HepG2 (cell line): ENCODE data around the gene SLN. TPM values are rescaled to one million over a fixed set of nuclear protein-coding genes. Genes with fewer than 3 reads are reported as not detected.

ENCODE experiments used
- ATAC-seq: fragments of 200-7000 bp; cut with Tn5 transposase; 3 replicates; pipeline ENCODE4 v1.9.1; 2020; ENCODE audit warnings: mild to moderate bottlenecking, moderate library complexity
- BruUV-seq: library from RNA; stranded (reverse); fragments of 400-500 nt; replicated peaks from 2 replicates; lab custom pipeline; 2021; lab: Mats Ljungman, UMichigan
- CTCF ChIA-PET: fragments of 300-600 bp; formaldehyde crosslinking; extraction: SDS; loops from one replicate; lab custom pipeline; 2021; ENCODE audit warnings: low total read pairs, inconsistent platforms, low intra/inter-chr PET ratio; lab: Yijun Ruan, JAX
- POLR2A ChIA-PET: fragments of 350-600 bp; sonication (Branson Sonifier 250); formaldehyde crosslinking; loops from one replicate; lab custom pipeline; 2020; ENCODE audit warnings: antibody characterized with exemption, inconsistent platforms; lab: Yijun Ruan, JAX
- DNase-seq: peaks from one replicate; pipeline ENCODE4 v3.0.0-alpha.2; 2015; ENCODE audit warnings: low spot score
- FAIRE-seq: peaks from 3 replicates; lab custom pipeline; 2011; peaks lifted over from hg19 to GRCh38; lab: Jason Lieb, UNC
- H2AFZ ChIP-seq: one replicate; pipeline ENCODE4 v1.6.1; 2011; ENCODE audit warnings: low read length, inconsistent platforms
- H3K27ac ChIP-seq: fragments of 300-600 bp; 3 replicates; pipeline ENCODE4 v1.8.0; 2011; ENCODE audit warnings: mixed run types, mild to moderate bottlenecking, mixed read lengths, low read length, inconsistent platforms; ENCODE audit not compliant: insufficient read depth; ENCODE audit errors: extremely low read length
- H3K27me3 ChIP-seq, 2 experiments: fragments of 200-600 bp in 1 of 2; 2 replicates in 1 of 2; 3 replicates in 1 of 2; pipeline versions ENCODE4 v1.6.0 to v1.8.0; 2011; ENCODE audit warnings: low read length in 2 of 2, mild to moderate bottlenecking in 2 of 2, moderate library complexity in 2 of 2, inconsistent platforms in 1 of 2; ENCODE audit not compliant: insufficient read depth in 2 of 2, control insufficient read depth in 1 of 2
- H3K36me3 ChIP-seq, 2 experiments: fragments of 200-600 bp in 1 of 2; replicated peaks in 1 of 2; 2 replicates in 1 of 2; 3 replicates in 1 of 2; pipeline versions ENCODE4 v1.5.1 to v1.8.0; 2011; ENCODE audit warnings: low read length in 2 of 2, inconsistent platforms in 1 of 2; ENCODE audit not compliant: insufficient read depth in 2 of 2, control insufficient read depth in 1 of 2
- H3K4me1 ChIP-seq: 2 replicates; pipeline ENCODE4 v1.5.1; 2012; ENCODE audit warnings: low read length, inconsistent platforms; ENCODE audit not compliant: insufficient read depth
- H3K4me2 ChIP-seq: 2 replicates; pipeline ENCODE4 v1.6.0; 2011; ENCODE audit warnings: low read depth, low read length, inconsistent platforms
- H3K4me3 ChIP-seq, 3 experiments: fragments of 200-600 bp in 1 of 3; sonication (generic), shearing (Covaris generic) in 1 of 3; replicated peaks in 1 of 3; 2 replicates each; pipeline ENCODE4 v1.5.1; 2011 to 2016; ENCODE audit warnings: low read length in 3 of 3, inconsistent platforms in 2 of 3, low read depth in 2 of 3, mild to moderate bottlenecking in 2 of 3, control low read depth in 1 of 3, mixed read lengths in 1 of 3; ENCODE audit not compliant: insufficient read depth in 1 of 3
- H3K79me2 ChIP-seq: one replicate; pipeline ENCODE4 v1.6.1; 2011; ENCODE audit warnings: low read length, inconsistent platforms; ENCODE audit not compliant: insufficient read depth
- H3K9ac ChIP-seq: 2 replicates; pipeline ENCODE4 v1.6.0; 2011; ENCODE audit warnings: mild to moderate bottlenecking, low read depth, low read length, inconsistent platforms; ENCODE audit not compliant: insufficient read depth
- H3K9me3 ChIP-seq: 2 replicates; pipeline ENCODE4 v1.5.1; 2012; ENCODE audit warnings: mild to moderate bottlenecking, low read length
- H4K20me1 ChIP-seq: 2 replicates; pipeline ENCODE4 v1.6.0; 2011; ENCODE audit warnings: inconsistent platforms, mild to moderate bottlenecking, low read length, moderate library complexity; ENCODE audit not compliant: insufficient read depth
- EHMT2 ChIP-seq: fragments of 200-600 bp; sonication (generic); IDR thresholded peaks from 2 replicates; pipeline ENCODE4 v1.7.0; 2017; ENCODE audit warnings: antibody characterized with exemption, low read depth, low read length, borderline replicate concordance
- LCORL ChIP-seq, 2 experiments: fragments of 450-650 bp in 1 of 2; sonication (generic) in 1 of 2; formaldehyde crosslinking in 1 of 2; IDR thresholded peaks; 2 replicates each; pipeline versions ENCODE4 v1.5.0 to v1.6.1; 2017 to 2020; ENCODE audit warnings: antibody characterized with exemption in 1 of 2, missing genetic modification reagents in 1 of 2
- MAF1 ChIP-seq: sonication (generic); formaldehyde crosslinking; IDR thresholded peaks from 2 replicates; pipeline ENCODE4 v1.5.0; 2020; ENCODE audit warnings: missing genetic modification reagents, borderline replicate concordance
- NR2F1 ChIP-seq, 2 experiments: fragments of 450-650 bp in 1 of 2; formaldehyde crosslinking in 1 of 2; IDR thresholded peaks; 2 replicates each; pipeline versions ENCODE4 v1.5.0 to v1.6.1; 2016 to 2020; ENCODE audit warnings: mild to moderate bottlenecking in 1 of 2, missing compliant biosample characterization in 1 of 2, missing genetic modification reagents in 1 of 2, moderate library complexity in 1 of 2
- RFX3 ChIP-seq: IDR thresholded peaks from 2 replicates; pipeline ENCODE4 v1.6.1; 2016; ENCODE audit warnings: missing biosample characterization, missing genetic modification reagents
- SMC3 ChIP-seq: IDR thresholded peaks from 2 replicates; pipeline ENCODE4 v1.6.1; 2011; ENCODE audit warnings: low read length, improper control_type of control experiment
- TBL1XR1 ChIP-seq: fragments of 150-350 bp; IDR thresholded peaks from 2 replicates; pipeline ENCODE4 v1.6.1; 2014; ENCODE audit warnings: borderline replicate concordance, low read length; ENCODE audit not compliant: partially characterized antibody
- TCF12 ChIP-seq, 2 experiments: fragments of 450-650 bp in 1 of 2; sonication (generic) in 1 of 2; formaldehyde crosslinking in 1 of 2; IDR thresholded peaks; 2 replicates each; pipeline versions ENCODE4 v1.6.1 to v1.8.0; 2017 to 2022; ENCODE audit warnings: antibody characterized with exemption in 1 of 2, mild to moderate bottlenecking in 1 of 2, missing genetic modification reagents in 1 of 2, moderate library complexity in 1 of 2
- ZNF207 ChIP-seq: fragments of 450-650 bp; IDR thresholded peaks from 2 replicates; pipeline ENCODE4 v1.6.1; 2016; ENCODE audit warnings: antibody characterized with exemption, borderline replicate concordance
- ZNF224 ChIP-seq: sonication (generic); formaldehyde crosslinking; IDR thresholded peaks from 2 replicates; pipeline ENCODE4 v1.5.0; 2020; ENCODE audit warnings: mild to moderate bottlenecking, missing genetic modification reagents
- ZNF331 ChIP-seq: sonication (generic); formaldehyde crosslinking; IDR thresholded peaks from 2 replicates; pipeline ENCODE4 v1.4.0; 2020; ENCODE audit warnings: missing genetic modification reagents
- ZNF543 ChIP-seq: sonication (generic); formaldehyde crosslinking; IDR thresholded peaks from 2 replicates; pipeline ENCODE4 v1.4.0; 2020; ENCODE audit warnings: mild to moderate bottlenecking, missing genetic modification reagents
- WGBS: methylation state at CpG from one replicate; pipeline ENCODE4 v1.1.6; 2017; ENCODE audit warnings: low lambda C conversion rate; 5-methylcytosine and 5-hydroxymethylcytosine counted together
- in situ Hi-C: cut with HindIII; loops from 2 replicates; pipeline ENCODE4 v1.10.0; 2017; ENCODE audit warnings: low pct_unique_long_range_greater_than_20kb; ENCODE audit not compliant: extremely low pct_ligation_motif_present
- intact Hi-C: fragments of 100-400 bp; cut with micrococcal nuclease; formaldehyde crosslinking; loops from one replicate; pipeline ENCODE4 v1.10.0; 2022; ENCODE audit not compliant: unreplicated experiment
- polyA plus RNA-seq, 8 experiments: library from polyadenylated mRNA; depleted of rRNA in 3 of 8; stranded (reverse) in 7 of 8; unstranded in 1 of 8; fragments of >200 nt; fragmentation: Illumina TruSeq in 4 of 8; extraction: Trizol in 4 of 8; gene quantifications; 2 replicates each; pipeline versions ENCODE4 v1.2.1 to v1.2.3, GENCODE V29; 2011 to 2016; ENCODE audit warnings: low read depth in 4 of 8, missing spikeins in 1 of 8, mixed read lengths in 1 of 8; ENCODE audit not compliant: insufficient read depth in 1 of 8
- total RNA-seq, 5 experiments: library from RNA; depleted of rRNA; stranded (reverse); fragments of >200 nt; fragmentation: Illumina TruSeq; extraction: Trizol; gene quantifications; 2 replicates each; pipeline ENCODE4 v1.2.3, GENCODE V29; 2016; ENCODE audit warnings: low read depth in 1 of 5
- TF ChIP-seq, protein P1 (sequence below): sonication (generic); formaldehyde crosslinking; IDR thresholded peaks from 2 replicates; pipeline ENCODE4 v1.4.0; 2020; ENCODE audit warnings: missing genetic modification reagents, mild to moderate bottlenecking, borderline replicate concordance
- TF ChIP-seq, protein P2 (sequence below): sonication (generic); formaldehyde crosslinking; IDR thresholded peaks from 2 replicates; pipeline ENCODE4 v1.4.0; 2020; ENCODE audit warnings: missing genetic modification reagents, borderline replicate concordance
- TF ChIP-seq, protein P3 (sequence below): sonication (generic); formaldehyde crosslinking; IDR thresholded peaks from 2 replicates; pipeline ENCODE4 v1.4.0; 2020; ENCODE audit warnings: low read depth, mild to moderate bottlenecking, missing genetic modification reagents

SLN gene
- total and polyA plus RNA-seq, 2 of the 13 experiments (the other 11 are each of a cell fraction or from before 2014, with no cell fraction given) = not detected

DNA sequence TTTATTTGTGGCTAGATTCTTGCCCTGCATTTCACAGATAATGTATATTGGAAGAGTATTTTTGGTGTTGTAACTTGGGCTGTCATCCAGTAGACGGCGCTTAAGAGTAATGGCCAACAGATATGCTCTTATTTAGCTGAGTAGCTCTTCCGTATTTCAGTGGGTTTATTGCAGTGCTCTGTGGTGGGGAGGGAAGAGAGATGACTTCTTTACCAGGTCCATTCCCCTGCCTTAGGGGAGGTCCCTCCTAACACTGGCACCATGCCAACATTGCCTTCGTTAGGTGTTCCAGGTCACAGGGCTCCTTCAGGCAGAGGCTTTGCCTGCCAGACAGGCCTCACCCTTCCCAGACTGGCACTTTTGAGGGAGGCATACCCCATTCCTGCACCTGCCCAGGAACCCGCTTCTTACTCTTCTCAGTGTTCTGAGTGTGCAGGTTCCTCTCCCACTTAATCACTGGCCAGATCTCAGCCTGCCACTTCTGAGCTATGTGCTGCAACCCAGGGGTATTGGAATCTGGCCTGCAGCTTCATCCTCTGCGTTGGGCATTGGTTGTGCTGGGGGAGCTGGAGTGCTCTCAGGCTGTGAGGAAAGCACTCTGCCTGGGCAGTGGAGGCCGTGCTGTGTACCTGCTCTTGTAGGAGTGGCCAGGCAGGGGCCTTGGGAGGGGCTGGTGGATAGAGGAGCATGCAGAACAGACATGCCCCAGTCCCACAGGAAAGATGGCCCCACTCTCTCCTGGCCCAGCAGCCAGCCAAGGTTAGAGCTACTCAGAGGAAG, 29.4 kb upstream of the SLN start:
- in situ Hi-C loops = no loop called here
- TF ChIP-seq, protein P1, sequence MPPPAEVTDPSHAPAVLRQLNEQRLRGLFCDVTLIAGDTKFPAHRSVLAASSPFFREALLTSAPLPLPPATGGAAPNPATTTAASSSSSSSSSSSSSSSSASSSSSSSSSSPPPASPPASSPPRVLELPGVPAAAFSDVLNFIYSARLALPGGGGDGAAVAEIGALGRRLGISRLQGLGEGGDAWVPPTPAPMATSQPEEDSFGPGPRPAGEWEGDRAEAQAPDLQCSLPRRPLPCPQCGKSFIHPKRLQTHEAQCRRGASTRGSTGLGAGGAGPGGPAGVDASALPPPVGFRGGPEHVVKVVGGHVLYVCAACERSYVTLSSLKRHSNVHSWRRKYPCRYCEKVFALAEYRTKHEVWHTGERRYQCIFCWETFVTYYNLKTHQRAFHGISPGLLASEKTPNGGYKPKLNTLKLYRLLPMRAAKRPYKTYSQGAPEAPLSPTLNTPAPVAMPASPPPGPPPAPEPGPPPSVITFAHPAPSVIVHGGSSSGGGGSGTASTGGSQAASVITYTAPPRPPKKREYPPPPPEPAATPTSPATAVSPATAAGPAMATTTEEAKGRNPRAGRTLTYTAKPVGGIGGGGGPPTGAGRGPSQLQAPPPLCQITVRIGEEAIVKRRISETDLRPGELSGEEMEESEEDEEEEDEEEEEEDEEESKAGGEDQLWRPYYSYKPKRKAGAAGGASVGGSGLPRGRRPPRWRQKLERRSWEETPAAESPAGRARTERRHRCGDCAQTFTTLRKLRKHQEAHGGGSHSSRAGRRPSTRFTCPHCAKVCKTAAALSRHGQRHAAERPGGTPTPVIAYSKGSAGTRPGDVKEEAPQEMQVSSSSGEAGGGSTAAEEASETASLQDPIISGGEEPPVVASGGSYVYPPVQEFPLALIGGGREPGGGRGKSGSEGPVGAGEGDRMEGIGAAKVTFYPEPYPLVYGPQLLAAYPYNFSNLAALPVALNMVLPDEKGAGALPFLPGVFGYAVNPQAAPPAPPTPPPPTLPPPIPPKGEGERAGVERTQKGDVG (CRISPR knock-in tag) = no peak
- TF ChIP-seq RFX3 (CRISPR knock-in tag) = no peak
- TF ChIP-seq LCORL (IDR thresholded peaks at IDR 0.05) = peak; percentile 80
- no peak for TF ChIP-seq LCORL (CRISPR knock-in tag; IDR thresholded peaks at IDR 0.05)
- TF ChIP-seq SMC3 = peak; percentile 62
- TF ChIP-seq, protein P2, sequence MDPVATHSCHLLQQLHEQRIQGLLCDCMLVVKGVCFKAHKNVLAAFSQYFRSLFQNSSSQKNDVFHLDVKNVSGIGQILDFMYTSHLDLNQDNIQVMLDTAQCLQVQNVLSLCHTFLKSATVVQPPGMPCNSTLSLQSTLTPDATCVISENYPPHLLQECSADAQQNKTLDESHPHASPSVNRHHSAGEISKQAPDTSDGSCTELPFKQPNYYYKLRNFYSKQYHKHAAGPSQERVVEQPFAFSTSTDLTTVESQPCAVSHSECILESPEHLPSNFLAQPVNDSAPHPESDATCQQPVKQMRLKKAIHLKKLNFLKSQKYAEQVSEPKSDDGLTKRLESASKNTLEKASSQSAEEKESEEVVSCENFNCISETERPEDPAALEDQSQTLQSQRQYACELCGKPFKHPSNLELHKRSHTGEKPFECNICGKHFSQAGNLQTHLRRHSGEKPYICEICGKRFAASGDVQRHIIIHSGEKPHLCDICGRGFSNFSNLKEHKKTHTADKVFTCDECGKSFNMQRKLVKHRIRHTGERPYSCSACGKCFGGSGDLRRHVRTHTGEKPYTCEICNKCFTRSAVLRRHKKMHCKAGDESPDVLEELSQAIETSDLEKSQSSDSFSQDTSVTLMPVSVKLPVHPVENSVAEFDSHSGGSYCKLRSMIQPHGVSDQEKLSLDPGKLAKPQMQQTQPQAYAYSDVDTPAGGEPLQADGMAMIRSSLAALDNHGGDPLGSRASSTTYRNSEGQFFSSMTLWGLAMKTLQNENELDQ = no peak
- no peak for TF ChIP-seq TCF12 (IDR thresholded peaks at IDR 0.05)
- TF ChIP-seq TCF12 (CRISPR knock-in tag; IDR thresholded peaks at IDR 0.05) = no peak
- no peak for TF ChIP-seq EHMT2
- no peak for TF ChIP-seq ZNF224
- no peak for TF ChIP-seq ZNF331 (CRISPR knock-in tag)
- no peak for TF ChIP-seq NR2F1 (CRISPR knock-in tag; IDR thresholded peaks at IDR 0.05)
- TF ChIP-seq, protein P3, sequence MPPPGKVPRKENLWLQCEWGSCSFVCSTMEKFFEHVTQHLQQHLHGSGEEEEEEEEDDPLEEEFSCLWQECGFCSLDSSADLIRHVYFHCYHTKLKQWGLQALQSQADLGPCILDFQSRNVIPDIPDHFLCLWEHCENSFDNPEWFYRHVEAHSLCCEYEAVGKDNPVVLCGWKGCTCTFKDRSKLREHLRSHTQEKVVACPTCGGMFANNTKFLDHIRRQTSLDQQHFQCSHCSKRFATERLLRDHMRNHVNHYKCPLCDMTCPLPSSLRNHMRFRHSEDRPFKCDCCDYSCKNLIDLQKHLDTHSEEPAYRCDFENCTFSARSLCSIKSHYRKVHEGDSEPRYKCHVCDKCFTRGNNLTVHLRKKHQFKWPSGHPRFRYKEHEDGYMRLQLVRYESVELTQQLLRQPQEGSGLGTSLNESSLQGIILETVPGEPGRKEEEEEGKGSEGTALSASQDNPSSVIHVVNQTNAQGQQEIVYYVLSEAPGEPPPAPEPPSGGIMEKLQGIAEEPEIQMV (CRISPR knock-in tag) = no peak
- no peak for TF ChIP-seq TBL1XR1
- no peak for TF ChIP-seq ZNF543 (CRISPR knock-in tag)
- TF ChIP-seq ZNF207 = no peak
- no peak for TF ChIP-seq MAF1 (CRISPR knock-in tag)

More for the DNA sequence above, 29.4 kb upstream of the SLN start:
- POLR2A ChIA-PET = no interaction called here
- 27% methylated on average over 6 of the region's 7 CpGs for WGBS
- BruUV-seq = no TSS peak
- no peak overlapping the region for H2AFZ ChIP-seq
- intact Hi-C loops = loop anchor here (1.0 kb wide), 1 partner anchor 157 kb away; no protein-coding TSS in a partner anchor
- H4K20me1 ChIP-seq = no peaks in the 10 kb centered on the region
- no peak overlapping the region for H3K9ac ChIP-seq
- FAIRE-seq = peak; percentile 36
- no peak overlapping the region for H3K4me2 ChIP-seq
- H3K36me3 ChIP-seq = no peaks in the 10 kb centered on the region
- H3K27ac ChIP-seq = no peak overlapping the region
- peak; percentile 21 for DNase-seq
- no peaks in the 10 kb centered on the region for H3K9me3 ChIP-seq
- CTCF ChIA-PET = no interaction called here
- ATAC-seq = peak; percentile 85
- no peaks in the 10 kb centered on the region for H3K79me2 ChIP-seq
- no peak overlapping the region for H3K4me3 ChIP-seq
- H3K4me1 ChIP-seq = no peaks in the 10 kb centered on the region
- H3K27me3 ChIP-seq = no peaks in the 10 kb centered on the region
